Measurements from ENCODE around the gene HEATR5A.

Gene HEATR5A

GRCh38 chr14:31425905-31426304 is 5.6 kb upstream of the HEATR5A start:
- peak; percentile 20 for DNase-seq

GRCh38 chr14:31421200-31421599 is 850 bp upstream of the HEATR5A start:
- no peak for DNase-seq

- DNase-seq = no peak
These were observed 407 bp downstream of the HEATR5A start for GRCh38 chr14:31419967-31420318.

- peak; percentile 74 for DNase-seq
These were observed 977 bp downstream of the HEATR5A start for GRCh38 chr14:31419179-31419966.

GRCh38 chr14:31418440-31418839 is 1.9 kb downstream of the HEATR5A start:
- no peak for DNase-seq

DNA sequence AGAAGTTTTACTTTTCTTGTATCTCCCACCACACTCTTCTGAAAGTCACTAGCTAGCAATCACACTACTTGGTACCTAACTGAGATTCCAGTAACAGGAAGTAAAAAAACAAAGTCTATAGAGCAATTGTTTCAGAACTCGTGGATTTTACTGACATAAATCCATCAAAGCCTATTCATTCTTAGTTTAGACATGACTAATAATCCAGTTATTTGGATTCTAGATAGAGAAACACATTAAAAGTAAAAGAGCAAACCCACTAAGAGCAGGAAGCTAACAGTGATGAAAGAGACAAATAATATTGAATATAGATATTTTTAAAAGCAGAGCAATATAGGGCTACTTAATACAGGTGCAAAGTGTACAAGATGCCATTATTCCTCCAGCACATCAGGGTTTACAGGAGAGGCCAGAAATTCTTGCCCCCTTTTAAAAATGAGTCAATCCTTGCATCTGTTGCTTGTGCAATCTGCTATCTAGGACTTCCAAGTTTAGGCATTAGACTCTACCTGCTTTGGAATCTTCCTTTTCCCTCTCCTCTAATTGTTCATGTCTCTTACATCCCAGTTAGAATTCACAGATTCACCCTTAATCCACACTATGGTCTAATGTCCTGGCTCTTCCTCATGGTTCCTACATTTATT is 6.0 kb downstream of the HEATR5A start:
- DNase-seq = no peak

DNA sequence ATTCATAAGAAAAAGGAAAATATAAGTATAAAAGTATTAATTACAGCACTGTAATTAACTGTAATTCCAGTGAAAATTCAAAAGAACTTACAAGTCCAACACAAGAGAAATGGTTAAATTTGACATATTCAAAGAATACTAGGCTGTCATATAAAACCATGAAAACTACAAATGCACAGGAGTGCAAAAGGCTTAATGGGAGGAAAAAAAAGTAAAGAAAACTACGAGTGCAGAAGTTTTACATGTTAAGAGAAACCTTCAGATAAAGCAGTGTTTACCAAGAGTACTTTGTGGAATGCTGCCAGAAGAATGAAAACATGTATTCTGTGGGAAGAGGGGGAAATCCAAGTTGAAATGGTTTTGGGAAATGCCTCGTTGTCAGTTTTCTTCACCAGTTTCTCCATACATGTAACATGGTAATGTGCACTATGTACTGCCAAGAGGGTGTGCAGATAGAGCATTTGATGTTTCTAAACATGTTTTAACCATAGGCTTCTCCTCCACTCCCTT is 9.1 kb downstream of the HEATR5A start:
- DNase-seq = no peak

GRCh38 chr14:31410048-31410650 is 10.2 kb downstream of the HEATR5A start:
- DNase-seq = no peak

DNA sequence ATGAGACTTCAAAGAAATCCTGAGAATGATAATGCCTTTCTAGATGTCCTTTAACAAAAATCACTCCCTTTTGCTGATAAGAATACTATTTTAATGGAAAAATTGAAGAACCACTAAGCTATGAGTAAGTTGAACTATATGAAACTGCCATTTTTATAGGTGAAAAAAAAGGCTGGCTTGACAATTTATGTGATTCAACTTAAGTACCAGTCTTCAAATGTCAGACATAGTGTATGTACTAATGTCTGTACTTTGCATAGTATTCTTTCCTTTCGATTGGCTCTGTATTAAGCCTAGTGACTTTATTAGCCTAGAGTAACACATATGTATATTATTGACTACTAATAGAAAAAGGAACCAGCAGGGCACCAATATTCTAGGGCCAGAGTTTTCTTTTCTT is 11.9 kb downstream of the HEATR5A start:
- no peak for DNase-seq

DNA sequence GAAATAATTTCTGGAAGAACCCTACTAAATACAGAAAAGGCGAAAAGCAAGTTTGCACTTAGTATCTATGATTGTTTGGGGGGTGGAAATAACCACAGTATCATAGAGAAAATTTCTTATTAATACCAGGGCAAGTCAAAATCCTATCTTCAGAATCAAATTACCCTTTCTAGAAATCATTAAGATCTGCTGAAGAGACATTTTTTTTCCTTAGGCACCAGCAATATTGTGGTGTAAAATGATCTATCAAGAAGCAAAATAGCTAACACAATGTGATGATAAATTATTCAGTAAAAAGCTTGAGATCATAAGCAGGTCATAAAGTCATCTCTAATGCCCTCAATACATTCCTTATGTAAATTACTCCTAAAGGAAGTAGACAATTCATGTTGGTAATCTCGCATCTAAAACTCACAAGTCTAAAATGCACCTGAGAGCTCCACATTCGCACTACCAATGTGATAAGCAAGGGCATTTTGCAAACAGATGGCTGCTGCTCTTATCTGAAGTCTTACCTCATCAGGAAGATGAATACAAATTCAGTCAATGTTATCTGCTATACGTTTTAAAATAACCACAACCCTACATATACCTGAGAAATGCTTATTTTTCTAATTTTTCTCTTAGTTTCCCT is 14.6 kb downstream of the HEATR5A start:
- no peak for DNase-seq

- no peak for DNase-seq
These were observed 15.2 kb downstream of the HEATR5A start for GRCh38 chr14:31405106-31405505.

GRCh38 chr14:31403707-31404106 is 16.6 kb downstream of the HEATR5A start:
- DNase-seq = no peak

DNA sequence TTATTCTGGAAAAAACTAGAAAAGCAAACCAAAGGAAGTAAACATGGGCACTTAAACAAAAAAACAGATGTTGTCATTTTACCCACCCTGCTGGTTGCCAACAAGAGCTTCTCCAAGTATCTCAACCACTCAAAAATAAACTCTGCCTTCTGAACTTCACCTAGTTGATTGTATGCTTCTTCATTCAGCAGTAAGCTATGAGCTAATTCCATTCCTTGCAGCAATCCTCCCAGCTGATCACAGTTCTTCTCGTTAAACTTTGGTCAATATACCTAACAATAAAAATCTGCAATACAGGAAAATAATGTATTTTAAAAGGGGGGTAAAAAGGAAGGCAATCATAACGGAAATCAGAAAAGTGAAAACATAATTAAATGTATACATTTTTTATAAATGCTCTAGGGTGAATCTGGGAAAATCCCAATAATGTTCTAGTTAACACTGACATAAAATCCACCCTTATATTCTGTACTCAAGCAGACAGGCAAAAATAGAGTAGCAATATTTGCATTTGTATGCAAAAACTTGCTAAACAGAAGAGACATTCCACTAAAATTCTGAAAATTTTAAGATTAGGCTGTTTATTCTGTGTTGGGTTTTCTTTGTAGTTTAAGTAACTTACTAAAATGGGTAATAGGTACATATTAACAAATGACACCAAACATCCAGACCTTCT is 17.4 kb downstream of the HEATR5A start:
- DNase-seq = no peak

- DNase-seq = no peak
These were observed 18.9 kb downstream of the HEATR5A start for GRCh38 chr14:31401369-31401932.

- no peak for DNase-seq
These were observed 20.2 kb downstream of the HEATR5A start for GRCh38 chr14:31400031-31400638.

DNA sequence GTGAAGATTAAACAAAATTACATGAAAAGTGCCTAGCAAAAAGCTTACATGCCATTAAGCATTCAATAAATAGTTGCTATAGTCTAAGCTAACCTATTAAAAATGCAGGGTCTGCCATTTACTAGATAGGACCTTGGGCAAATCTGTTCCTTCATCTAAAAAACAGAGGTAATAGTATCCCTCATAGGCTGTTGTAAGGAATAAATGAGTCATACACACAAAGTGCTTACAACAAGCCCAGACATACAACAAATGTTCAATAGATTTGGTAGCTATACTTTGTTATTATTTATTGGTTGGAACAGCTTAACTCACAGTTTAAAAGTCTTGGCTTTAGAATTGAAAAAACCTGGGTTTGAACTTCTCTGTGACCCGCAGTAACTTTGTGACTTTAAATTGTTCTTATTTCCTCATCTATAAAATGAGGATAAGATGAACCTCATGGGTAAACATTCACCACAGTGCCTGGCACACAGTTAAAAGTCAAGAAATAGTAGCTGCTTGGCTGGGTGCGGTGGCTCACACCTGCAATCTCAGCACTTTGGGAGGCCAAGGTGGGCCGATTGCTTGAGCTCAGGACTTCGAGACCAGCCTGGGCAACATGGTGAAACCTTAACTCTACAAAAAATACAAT is 24.7 kb downstream of the HEATR5A start:
- no peak for DNase-seq

DNA sequence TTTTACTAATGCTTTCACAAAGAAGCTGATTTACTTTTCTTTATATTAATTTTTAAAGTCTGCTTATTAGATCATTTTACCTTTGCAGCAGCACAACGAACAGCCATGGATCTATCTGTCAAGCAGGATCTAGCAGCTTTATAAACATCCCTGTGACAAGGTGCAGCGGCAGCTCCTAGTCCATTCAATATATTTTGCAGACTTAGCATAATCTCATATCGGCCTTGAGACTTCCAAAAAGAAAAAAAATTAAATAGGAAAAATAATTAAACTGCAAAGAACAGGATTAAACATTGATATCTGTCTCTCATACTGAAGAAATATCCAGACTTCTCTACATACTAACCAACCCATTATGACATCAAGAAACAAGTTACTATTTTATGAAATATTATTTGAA is 25.2 kb downstream of the HEATR5A start:
- no peak for DNase-seq

GRCh38 chr14:31391977-31392503 is 28.3 kb downstream of the HEATR5A start:
- no peak for DNase-seq

- no peak for DNase-seq
These were observed 28.9 kb downstream of the HEATR5A start for GRCh38 chr14:31391473-31391872.

GRCh38 chr14:31389946-31390345 is 30.4 kb downstream of the HEATR5A start:
- no peak for DNase-seq

DNA sequence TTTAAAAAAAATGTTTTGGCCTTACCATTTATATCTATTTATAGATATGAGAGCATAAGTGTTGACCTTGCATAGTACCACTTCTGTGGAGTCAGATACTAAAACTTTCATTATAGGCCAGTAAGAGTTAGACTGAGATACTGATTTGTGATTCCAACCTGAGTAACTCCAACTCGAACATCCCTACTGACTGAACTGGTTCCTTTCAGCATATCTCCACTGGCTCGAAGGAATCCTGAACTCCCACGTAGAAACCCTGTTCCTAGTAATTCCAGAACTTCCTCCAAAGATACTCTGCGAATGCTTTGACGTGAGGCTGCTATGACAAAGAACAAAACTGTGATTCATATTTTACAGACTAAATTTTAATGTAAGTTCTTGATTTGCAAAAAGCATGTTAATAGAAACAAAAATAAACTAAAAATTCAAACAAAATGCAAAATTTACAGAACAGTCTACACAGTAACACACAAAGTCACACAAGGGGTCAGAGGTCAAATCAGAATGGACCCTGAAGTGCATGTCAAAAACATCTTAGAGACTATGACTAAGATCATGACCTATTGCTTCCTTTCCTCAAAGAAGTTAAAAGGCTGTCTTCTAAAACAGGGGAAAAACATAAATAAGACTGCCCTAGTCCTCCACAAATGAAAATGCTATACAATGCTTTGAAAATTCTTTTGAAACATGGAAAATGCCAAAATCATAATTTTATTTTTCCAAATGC is 31.5 kb downstream of the HEATR5A start:
- DNase-seq = no peak

All from eye (tissue), 1 donor.